ENCODE results near the gene CST9L. TPM values are rescaled to one million over a fixed set of nuclear protein-coding genes. Genes with fewer than 3 reads are reported as not detected.
A peak's percentile ranks its signal among the peaks of the same experiment; 100 is the strongest.

CST9L gene
- total and polyA plus RNA-seq, 2 of the 13 experiments (the other 11 are each of a cell fraction or from before 2014, with no cell fraction given) = 0.15 TPM; not detected in 1

- ChIA-PET POLR2A (interaction anchor here (1.3 to 4.0 kb wide), 5 partner anchors 11 to 166 kb away, joined by 3 to 22 read pairs (median 5); no protein-coding TSS in a partner anchor), CTCF (ENCODE audit: low intra/inter-chr PET ratio, low total read pairs) (interaction anchor here (1.7 kb wide), 1 partner anchor 168 kb away, joined by 6 read pairs; no protein-coding TSS in a partner anchor)
- BruUV-seq (replicated peaks) = no TSS peak
- Histone ChIP-seq H3K79me2 (ENCODE audit: insufficient read depth, low read length) (no peaks in the 10 kb centered on the region), H3K36me3 (replicated peaks in 1 of 2; ENCODE audit: control insufficient read depth in 1 of 2, insufficient read depth in 2 of 2, low read length in 2 of 2) (no peaks in the 10 kb centered on the region), H4K20me1 (ENCODE audit: insufficient read depth, low read length) (no peaks in the 10 kb centered on the region), H3K9me3 (ENCODE audit: low read length) (no peaks in the 10 kb centered on the region), H3K4me2 (ENCODE audit: low read depth, low read length) (no peak overlapping the region), H3K4me1 (ENCODE audit: insufficient read depth, low read length) (peaks cover 34% of the 10 kb centered on the region), H3K27ac (ENCODE audit: extremely low read length, insufficient read depth, low read length) (no peak overlapping the region), H3K4me3 (replicated peaks in 1 of 3; ENCODE audit: insufficient read depth in 1 of 3, low read depth in 2 of 3, low read length in 3 of 3) (no peak overlapping the region), H3K27me3 (ENCODE audit: control insufficient read depth in 1 of 2, insufficient read depth in 2 of 2, low read length in 2 of 2) (peaks cover 2 to 10% of the 10 kb centered on the region in 2 experiments; a peak in 4 of 5 replicates), H2AFZ (ENCODE audit: low read length) (no peak overlapping the region), H3K9ac (ENCODE audit: insufficient read depth, low read depth, low read length) (no peak overlapping the region)
- FAIRE-seq (no peak), DNase-seq (ENCODE audit: low spot score) (no peak), ATAC-seq (no peak)
- in situ Hi-C loops (cut with HindIII; ENCODE audit: extremely low pct_ligation_motif_present, low pct_unique_long_range_greater_than_20kb) = loop anchor here (5.0 kb wide), 1 partner anchor 167 kb away; no protein-coding TSS in a partner anchor
- 71% methylated on average over 5 of the region's 5 CpGs for WGBS (ENCODE audit: low lambda C conversion rate)
- TF ChIP-seq YEATS2 (CRISPR knock-in tag; IDR thresholded peaks at IDR 0.05; ENCODE audit: borderline replicate concordance) (no peak), ZFP37 (CRISPR knock-in tag; IDR thresholded peaks at IDR 0.05; ENCODE audit: borderline replicate concordance) (no peak), MAFK (conservative IDR thresholded peaks at IDR 0.05 in 1 of 2, IDR thresholded peaks at IDR 0.05 in 1 of 2; ENCODE audit: low read length in 2 of 2) (peak in 1 of 2 experiments; percentile 48; a peak in 3 of 4 replicates), MAFF (IDR thresholded peaks at IDR 0.05; ENCODE audit: low read depth, low read length) (0 out of 2 replicates have a peak, but pooled peaks have one; percentile 13), ZBTB2 (CRISPR knock-in tag; IDR thresholded peaks at IDR 0.05; ENCODE audit: low read depth) (0 out of 2 replicates have a peak, but pooled peaks have one; percentile 9), ZNF570 (CRISPR knock-in tag; IDR thresholded peaks at IDR 0.05; ENCODE audit: borderline replicate concordance) (no peak), GLMP (CRISPR knock-in tag; IDR thresholded peaks at IDR 0.05; ENCODE audit: borderline replicate concordance) (no peak)
- intact Hi-C loops (cut with micrococcal nuclease; ENCODE audit: unreplicated experiment) = loop anchor here (5.0 kb wide), 1 partner anchor 247 kb away; the partner anchor contains the start of gene GZF1
Observed at GRCh38 chr20:23609486-23610109, 41.3 kb upstream of the CST9L start.
